G401 (cell line): ENCODE results near the gene PTPN1. TPM values are rescaled to one million over a fixed set of nuclear protein-coding genes. Genes with fewer than 3 reads are reported as not detected.
A peak's percentile ranks its signal among the peaks of the same experiment; 100 is the strongest.

Source experiments
- DNase-seq: peaks from one replicate; pipeline ENCODE4 v3.0.0-alpha.2; 2015; ENCODE audit warnings: low spot score
- in situ Hi-C: cut with HindIII; loops from 2 replicates; pipeline ENCODE4 v1.10.0; 2016; ENCODE audit warnings: low sequenced_read_pairs, mixed read lengths
- total RNA-seq: library from RNA; depleted of rRNA; stranded (reverse); fragments of >200 nt; shearing (Covaris generic); gene quantifications from 2 replicates; pipeline ENCODE4 v1.2.3, GENCODE V29; 2014

The PTPN1 gene
- total RNA-seq, 1 experiment from 2014 or later = 46.5 TPM

DNA sequence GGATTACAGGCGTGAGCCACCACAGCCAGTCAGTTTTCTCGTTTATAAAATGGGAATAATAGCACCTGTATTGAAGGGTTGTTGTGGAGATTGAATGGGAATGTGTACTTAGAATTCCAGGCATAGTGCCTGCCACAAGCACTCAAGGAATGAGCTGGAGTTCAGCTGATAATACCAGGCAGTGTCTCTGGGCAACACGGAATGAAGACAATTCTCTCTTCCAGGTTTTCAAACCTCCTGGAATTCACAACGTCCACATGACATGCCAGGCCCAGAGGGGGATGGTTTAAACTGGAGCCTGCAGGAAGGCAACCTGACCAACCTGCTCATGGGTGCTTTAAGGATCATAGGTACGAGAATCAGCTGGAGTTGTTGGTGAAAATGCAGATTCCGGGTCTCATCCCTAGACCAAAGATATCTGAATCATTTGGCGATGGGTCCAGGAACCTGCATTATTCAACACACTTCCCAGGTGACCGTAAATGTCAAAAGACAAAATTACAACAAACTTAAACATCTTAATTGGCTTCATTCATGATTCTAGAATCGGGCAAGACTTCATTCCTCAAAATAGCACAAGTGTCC lies 1.9 kb upstream of the PTPN1 start:
- in situ Hi-C loops = no loop called here
- no peak for DNase-seq

DNA sequence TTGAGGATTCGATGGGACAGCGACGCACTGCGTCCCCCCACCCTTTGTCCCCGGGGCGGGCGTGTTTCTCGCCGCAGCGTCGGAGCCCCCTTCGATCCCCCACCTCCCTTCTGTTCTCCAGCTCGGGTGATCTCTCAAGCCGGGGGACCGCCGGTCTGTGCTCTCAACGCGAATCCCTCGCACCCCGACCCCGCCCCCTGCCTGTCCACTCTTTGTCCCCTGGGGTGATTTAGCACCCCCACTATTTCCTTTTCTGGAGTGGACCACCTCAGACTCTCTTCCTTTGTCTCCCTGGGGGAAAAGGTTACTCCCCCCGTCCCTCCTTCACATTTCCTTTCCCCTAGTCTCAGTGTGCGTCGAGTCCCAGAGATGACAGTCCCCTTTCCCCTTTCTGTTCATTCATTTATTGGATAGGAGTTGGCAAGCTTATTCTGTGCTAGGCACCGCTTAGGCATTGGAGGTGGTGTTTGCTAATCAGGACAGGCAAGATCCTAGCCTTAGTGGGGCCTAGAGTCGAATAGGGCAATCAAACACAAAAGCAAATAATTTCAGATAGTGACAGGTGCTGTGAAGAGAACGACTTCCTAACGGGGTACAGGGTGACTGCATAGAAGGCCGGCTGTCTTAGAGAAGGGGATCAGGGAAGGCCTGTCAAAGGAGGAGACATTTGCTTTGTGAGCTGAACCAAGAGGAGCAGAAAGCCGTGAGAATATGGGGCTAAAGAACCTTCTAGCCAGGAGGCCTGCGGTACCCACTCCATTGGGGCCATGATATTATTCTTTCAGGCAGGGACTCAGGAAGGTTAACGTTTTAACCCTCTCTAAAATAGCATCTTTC lies 741 bp downstream of the PTPN1 start:
- in situ Hi-C loops = no loop called here
- DNase-seq = peak; percentile 40

DNA sequence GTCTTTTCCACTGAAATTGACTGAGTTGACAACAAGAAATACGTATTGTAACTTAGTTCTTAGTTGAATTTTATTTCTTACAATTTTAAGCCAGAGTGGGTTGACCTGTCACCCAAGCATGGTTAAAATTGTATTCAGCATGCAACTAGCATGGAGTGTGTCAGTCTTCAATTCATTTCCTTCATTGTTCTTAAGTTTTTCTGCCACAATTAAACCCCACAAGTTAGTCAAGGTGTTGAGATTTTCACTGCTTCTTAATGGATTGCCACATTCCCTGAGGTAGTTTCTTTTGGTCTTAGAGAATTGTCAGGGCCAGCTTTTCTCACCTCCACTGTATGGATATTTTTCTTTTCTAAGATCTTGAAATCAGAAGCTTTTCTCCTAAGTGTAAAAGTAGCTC lies 2.1 kb downstream of the PTPN1 start:
- in situ Hi-C loops = no loop called here
- DNase-seq = no peak

DNA sequence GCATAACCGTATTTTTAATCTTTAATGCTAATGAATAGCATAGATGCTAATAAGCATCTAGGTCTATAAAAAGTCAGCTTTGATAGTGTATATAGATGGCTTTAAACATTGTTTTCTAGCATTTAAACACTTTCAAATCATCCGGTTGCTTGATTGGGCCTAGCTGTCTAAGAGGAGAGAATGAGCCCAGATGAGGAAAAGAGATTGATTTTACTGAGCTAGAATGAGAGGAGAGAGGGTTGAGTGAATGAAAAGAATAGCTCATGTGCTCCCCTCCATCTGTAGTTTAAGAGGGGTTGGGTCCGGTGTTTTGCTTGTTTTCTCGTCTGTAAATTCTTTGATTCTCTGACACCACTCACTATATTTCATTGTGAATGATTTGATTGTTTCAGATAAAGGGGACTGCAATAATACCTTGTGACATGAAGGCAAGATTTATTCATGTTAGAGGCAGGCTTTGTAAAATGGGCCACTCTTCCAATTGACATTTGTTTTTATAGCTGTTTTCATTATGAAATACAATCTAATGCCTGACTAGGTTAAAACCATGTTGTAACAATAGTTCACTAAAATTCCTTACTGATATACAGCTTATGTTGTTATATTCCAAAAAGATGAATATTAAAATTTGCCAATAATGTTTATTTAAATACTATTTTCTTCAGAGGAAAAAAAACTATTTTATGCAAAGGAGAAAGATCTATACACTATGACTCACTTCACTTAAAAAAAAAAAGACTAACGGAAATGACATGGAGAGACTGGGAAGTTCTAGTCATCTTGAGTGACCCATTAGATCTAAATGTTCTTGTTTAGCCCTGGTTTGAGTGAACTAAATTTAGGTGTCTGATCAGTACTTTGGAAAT lies 3.2 kb downstream of the PTPN1 start:
- in situ Hi-C loops = no loop called here
- DNase-seq = no peak

DNA sequence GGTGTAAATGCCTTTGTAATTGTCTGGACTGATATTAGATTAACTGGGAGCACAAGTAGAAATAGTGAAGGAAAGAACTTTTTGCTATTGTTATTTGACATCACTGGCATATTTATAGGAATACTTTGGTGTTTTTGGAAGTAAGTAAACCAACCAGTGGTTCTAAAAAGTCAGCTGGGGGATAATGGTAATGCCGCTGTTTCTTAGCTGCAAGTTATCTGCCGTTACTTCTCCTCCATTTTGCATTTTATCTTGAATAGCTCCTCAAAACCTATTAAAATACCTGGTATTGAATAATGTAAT lies 3.8 kb downstream of the PTPN1 start:
- in situ Hi-C loops = no loop called here

DNA sequence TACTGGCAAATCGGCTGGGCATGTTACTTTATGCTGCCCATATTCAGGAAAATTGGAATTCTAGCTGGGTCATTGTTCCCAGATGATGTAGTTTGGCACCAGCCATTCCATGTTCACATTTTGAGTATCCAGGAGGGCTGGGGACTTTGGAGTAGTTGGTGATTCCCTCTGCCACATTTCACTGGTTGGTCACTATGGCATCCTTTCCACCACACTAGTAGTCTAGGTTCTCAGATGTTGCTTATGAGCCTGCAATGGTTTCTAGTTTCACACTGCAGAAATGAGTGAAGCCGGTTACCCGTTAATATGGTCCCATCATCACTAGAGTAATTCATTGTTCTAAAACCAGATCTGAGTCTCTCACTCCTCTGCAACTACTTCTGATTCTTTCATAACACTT lies 4.6 kb downstream of the PTPN1 start:
- no peak for DNase-seq
- in situ Hi-C loops = no loop called here

More for the DNA sequence above, 3.8 kb downstream of the PTPN1 start:
- DNase-seq = no peak

DNA sequence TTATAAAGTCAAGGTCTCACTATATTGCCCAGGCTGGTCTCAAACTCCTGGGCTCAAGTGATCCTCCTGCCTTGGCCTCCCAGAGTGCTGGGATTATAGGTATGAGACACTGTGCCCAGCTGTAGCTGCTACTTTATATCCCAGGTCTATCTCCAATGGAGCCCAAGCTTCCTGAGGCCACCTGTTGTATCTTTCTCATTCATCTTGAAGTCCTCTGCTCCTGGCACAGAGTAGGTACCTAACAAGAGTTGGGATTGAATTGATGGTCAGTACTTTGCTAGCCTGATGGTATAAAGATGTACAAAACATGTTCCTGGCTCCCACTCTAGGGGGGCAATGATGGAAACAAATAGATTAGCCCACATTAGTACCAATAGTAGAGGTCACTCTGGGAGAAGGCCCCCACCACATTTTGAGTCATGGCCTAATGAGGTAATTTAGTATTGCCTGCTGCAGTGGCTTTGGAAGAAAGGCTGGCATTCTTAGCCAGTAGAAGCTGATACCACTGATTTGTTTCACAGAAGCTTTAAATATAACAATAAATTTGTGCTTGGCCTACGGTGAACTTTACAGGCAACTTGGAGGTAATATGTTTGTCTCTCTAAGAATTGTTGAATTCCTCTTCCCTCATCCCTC lies 5.4 kb downstream of the PTPN1 start:
- DNase-seq = no peak
- in situ Hi-C loops = no loop called here

DNA sequence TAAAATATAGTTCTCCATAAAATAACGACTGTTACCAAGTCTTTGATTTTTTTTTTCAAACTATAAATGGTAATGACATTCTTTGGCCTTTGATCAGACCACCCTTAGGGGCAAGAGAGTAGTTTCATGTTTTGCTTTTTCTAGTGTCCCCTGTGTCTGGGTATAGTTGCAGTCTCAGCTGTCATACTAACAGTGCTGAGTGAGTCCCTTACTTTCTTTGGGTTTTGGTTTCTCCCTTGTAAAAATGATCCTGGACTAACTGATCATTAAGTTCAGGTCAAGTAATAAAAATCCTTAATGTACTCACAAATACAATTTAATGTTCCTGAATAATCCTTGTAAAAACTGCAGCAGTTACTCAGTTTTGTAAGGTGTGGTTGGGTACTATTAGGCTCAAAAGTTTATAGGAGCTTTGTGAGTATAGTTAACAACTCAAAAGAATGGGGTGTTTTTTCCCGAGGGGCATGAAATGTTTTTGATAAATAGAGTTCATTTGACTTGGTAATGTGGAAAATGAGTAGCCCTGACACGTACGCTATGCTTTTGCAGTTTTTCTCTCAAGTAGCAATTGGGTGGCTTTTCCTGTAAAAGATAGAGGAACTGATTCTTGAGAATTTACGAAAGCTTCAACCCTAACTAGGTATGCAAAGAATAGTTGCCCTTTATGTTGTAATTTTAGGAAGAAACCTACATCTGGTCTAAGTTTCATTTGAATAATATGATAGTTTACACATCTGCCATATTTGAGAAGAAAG lies 6.2 kb downstream of the PTPN1 start:
- DNase-seq = no peak
- in situ Hi-C loops = no loop called here

DNA sequence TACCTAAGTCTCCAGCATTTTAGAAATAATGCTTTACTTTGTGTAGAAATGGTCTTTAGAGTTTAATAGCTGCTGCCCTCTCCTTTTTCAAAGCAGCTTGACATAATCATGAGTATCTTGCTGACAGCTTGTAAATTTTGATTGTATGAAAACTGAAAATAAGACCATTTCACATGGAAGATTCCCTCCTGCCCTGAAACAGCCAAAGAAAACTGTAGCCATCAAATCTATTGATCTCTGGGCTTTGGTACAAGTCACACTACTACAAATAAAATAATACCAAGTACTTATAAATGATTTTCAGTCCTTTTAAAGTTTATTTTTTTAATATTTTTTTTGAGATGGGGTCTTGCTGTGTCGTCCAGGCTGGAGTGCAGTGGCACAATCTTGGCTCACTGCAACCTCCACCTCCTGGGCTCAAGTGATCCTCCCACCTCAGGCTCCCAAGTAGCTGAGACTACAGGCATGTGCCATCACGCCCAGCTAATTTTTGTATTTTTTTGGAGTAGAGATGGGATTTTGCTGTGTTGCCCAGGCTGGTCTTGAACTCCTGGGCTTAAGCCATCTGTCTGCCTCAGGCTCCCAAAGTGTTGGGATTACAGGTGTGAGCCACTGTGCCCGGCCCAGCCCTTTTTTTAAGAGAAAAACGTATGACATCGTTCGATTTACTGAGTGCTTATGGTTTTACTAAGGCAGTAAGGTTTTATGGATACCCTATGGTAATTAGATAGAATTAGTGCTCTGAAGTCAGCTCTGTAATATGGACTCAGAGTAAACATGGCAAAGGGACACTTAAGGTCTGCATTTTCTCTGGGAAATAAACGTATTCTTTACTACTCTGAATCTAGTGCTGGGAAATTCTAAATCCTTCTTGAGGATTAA lies 7.0 kb downstream of the PTPN1 start:
- no peak for DNase-seq
- in situ Hi-C loops = no loop called here

DNA sequence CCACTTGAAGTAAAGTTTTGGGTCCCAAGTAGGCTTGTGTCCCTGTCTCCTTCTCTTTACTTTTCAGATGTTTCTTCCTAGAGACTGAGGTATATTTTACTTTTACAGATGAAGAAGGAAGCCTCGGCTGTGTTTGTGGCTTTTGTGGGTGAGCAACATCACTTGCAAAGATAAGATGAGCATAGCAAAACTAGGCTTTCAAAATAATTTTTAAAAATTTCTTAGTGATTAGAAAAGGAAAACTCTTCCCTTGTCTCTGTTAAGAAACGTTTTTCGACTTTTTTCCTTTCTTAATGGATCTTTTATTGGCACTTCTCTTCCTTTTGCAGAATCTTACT lies 7.6 kb downstream of the PTPN1 start:
- in situ Hi-C loops = no loop called here
- DNase-seq = no peak

DNA sequence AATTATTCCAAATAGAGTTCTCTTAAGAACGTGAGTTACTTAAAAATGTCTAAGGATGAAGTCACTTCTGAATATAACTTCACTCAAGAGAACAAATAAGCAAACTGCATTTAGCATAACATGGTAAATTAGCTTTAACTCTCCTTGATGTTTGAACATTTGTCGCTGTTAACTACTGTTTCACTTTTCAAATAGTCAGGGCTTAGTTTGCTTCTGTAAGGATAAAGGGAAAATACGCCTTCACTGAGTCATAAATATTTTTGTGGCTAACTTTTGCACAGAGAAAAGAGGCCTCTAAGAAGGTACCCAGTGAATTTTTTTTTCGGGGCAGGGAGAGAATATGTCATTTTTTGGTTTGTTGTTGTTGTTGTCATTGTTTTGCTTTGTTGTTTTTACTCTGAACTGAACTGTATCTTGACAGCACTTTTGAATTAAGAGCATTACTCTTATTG lies 8.1 kb downstream of the PTPN1 start:
- no peak for DNase-seq
- in situ Hi-C loops = no loop called here

DNA sequence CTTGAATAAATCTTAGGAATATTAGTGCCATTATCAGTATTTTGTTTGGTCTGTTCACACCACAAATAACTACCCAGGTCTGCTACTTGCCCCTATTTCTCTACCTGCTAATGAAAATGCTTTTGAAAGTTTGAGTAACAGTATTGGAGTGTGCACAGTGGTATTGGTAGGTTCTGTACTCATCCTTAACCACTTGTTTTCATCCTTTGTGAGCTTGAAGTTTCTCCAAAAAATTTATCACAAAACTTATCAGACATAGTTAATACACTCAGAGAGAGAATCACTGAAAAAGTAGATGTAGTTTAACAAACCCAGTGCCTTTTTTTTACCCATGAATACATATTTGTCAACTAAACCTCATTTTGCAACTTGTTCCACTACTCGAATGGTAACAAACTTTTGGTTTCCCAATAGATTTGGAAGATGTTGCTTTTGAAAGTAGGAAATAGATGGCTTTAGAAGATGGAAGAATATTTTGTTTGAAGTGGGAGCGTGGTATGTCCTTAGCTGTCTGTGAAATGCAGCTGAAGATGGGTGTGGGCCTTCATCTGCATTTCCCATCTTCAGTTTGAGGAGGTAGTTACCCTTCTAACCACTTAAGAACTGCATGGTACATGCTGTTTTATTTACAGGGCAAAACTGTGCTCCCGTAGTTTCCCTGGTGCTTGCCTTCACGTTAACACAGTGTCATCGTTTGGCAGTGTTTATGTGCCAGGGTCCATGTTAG lies 9.0 kb downstream of the PTPN1 start:
- in situ Hi-C loops = no loop called here
- DNase-seq = no peak

DNA sequence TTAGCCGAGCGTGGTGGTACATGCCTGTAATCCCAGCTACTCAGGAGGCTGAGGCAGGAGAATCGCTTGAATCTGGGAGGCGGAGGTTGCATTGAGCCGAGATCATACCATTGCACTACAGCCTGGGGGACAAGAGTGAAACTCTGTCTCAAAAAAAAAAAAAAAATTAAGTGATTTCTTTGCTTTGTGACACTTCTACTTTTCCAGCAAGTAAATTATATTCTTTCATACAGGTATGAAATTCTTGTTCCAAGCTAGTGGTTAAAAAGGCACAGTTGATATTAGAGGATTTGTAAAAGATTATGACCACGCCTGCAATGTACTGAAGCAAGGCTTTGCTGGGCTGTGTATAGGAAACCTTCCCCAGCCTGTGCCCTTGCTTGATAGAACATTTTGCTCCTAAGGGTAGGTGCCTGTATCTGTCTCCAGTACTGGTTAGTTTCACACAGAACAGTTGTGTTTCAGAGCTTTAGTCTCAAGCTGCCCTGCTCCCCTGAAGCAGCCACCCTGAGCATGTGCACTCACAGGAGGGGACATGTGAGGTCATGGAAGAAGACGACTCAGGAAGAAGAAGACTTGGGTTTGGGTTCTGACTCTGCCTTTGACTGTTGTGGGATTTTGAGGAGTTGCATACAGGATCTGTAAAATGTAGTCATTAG lies 10.2 kb downstream of the PTPN1 start:
- in situ Hi-C loops = no loop called here

DNA sequence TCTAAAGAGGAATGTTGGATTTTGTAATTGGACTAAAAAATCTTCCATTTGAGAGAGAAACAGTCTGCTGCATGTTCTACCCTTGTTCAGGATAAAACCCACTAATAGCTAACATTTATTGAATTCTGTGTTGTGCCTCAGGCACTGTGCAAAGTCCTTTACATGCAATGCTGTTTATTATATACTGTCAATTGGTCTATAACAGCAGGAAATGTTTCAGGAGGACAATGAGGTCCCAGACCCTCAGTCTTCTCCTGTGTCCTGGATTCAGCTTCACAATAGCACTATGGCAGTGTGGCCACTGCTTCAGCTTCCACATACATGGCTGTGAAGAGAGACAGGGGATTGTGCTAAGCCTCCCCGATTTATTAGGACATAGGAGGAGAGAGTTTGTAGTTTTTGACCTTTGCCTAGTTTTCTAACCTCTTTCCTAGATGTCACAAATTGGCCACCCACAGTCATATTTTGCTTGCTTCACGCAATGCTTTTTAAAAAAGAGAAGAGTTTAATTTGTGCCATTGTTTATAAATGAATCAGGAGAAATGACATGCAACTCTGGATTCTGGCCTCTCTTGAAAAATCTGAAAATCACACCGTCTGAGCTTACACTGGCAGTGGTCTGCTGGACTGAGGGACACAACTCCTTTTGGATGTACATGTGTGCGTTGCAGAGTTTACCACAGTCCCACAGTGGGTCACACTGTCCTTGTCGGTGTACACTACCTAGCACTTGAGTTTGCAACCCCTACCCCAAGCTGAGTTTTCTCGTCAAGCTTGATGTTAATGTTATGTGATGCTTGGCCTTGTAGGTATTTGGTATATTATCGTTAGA lies 11.3 kb downstream of the PTPN1 start:
- no peak for DNase-seq

More for the DNA sequence above, 10.2 kb downstream of the PTPN1 start:
- no peak for DNase-seq

DNA sequence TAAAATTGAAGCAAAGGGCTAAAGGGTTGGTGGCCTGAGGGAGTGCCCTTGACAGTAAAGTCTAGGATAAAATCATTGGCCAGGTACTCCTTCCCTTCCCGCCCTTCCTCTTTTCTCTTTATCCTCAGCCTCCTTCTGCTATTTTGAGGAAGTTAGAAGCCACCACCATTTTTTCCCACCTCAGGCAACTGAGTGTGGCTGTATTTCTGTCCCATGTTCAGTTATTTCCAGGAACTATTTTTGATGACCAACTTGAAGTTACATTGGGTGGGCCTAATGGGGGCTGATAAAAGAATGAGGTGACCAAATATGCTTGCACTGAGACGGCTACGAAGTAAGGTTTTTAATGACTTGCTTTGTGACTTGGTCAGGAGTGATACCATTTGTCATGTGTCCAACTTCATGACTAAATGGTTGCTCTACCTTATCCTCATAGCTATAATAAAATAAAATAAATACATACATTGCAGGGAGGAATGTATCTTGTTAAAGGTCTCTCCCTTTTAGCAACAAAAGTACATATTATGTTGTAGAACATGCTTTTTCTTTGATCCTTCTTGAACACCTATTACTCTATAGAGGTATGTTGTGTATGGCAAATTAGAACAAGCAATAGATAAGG lies 12.0 kb downstream of the PTPN1 start:
- in situ Hi-C loops = no loop called here
- DNase-seq = no peak

More for the DNA sequence above, 11.3 kb downstream of the PTPN1 start:
- in situ Hi-C loops = no loop called here
